NCI-H774 (cell line): ENCODE results near the gene CCNG1.
"Not testable (repeated sequence)": the region's sequence is repeated elsewhere in the genome, so short reads cannot be mapped to it uniquely, and the experiment has no call there.

Experiments used
- DNase-seq: peaks from one replicate; lab custom pipeline; 2025; lab: John Stamatoyannopoulos, UW

The CCNG1 gene

DNA sequence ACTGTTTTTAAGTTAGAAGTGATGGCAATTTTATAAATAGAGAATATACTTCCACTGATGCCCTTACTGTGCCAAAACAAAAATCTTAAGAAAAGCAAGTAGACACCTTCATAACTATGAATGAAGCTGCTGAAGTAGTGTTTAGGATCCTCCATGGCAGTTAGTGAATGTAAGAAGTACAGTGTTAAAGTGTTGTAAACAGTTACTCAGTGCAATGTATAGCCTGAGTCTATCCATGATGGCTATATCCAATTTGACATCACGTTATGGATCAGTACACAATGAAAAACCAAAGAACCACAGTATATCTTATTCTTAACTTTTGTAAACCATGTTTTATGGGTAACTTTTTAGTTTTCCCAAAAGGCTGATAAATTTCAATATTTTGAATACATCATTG is 7.1 kb downstream of the CCNG1 start:
- no peak for DNase-seq

DNA sequence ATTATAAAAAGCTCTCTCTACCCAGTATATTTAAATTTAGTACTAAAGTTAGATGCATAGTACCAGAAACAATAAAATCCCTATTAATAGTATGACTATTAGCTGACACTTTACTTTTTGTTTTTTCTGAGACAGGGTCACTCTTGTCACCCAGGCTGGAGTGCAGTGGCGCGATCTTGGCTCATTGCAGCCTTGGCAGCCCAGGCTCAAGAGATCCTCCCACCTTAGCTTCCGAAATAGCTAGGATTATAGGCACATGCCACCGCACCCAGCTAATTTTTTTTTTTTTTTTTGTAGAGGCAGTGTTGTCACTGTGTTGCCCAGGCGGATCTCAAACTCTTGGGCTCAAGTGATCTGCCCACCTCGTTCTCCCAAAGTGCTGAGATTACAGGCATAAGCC is 8.0 kb downstream of the CCNG1 start:
- DNase-seq: no peak

DNA sequence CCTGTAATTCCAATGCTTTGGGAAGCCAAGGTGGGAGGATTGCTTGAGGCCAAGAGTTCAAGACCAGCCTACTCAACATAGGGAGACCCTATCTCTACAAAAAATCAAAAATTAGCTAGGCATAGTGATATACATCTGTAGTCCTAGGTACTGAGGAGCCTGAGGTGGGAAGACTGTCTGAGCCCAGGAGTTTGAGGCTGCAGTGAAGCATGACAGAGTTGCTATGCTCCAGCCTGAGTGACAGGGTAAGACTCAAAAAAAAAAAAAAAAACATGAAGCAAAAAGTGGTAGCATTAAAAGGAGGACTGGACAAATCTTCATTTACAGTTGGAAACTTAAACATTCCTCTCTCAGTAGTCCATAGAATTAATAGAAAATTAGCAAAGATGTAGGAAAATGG is 9.8 kb downstream of the CCNG1 start:
- DNase-seq: no peak

DNA sequence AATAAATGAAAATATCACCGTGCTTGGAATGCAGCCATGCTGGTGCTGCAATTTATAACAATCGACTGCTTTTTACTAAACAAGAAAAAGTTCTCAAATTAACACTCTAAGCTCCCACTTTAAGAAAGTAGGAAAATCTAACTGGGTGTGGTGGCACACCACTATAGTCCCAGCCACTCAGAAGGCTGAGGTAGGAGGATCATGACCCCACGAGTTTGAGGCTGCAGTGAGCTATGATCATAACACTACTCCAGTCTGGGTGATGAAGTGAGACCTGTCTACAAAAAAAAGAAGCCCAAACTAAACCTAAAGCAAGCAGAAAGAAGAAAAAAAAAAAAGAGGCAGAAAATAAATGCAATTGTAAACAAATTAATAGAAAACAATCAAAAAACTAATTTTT is 10.5 kb downstream of the CCNG1 start:
- DNase-seq: no peak

DNA sequence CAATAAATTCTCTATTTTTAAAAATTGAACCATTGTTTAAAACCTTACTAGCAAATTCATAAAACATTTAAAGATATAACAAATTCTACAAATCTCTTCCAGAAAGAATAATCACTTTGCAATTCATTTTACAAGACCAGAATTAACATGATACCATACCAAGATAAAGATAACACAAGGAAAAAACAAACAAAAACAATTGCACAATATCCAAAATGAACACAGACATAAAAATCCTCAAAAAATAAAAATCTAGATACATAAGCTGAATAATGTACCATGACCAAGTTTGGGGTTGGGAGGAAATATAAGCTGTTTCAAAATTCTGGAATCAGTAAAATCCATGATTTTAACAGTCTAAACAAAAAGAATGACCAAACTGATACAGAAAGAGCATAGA is 11.1 kb downstream of the CCNG1 start:
- DNase-seq: no peak

DNA sequence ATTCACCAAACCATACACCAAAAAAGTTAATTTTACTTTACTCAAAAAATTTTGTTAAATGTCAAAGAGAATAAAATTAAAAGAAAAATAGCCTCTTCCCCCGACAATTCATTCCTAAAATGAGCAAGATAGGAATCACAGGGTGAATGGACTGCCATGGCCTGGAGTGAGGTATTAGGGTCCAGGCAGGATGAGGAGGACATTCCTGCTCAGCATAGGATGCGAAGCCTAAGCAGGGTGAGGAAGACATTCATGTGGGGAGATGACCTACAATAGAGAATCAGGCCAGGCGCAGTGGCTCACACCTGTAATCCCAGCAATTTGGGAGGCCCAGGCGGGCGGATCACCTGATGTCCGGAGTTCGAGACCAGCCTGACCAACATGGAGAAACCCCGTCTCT is 14.1 kb downstream of the CCNG1 start:
- DNase-seq: no peak

DNA sequence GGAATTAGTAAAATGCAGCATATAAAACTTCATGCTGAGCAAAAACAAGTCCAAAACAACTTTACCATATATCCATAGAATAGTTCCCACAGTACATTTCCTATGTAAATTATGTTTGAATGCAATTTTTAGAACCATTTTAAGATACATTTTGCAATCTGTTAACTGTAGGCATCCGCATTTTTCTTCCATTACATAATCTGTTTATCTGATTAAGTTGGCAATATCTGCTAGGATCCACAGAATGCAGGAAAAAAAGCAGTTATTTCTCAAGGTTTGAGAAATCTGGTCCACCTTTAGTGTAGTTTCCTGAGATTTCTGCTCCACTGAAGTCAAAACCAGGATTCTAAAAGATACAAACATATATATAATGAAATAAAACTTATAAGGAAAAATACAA is 16.3 kb downstream of the CCNG1 start:
- no peak for DNase-seq

DNA sequence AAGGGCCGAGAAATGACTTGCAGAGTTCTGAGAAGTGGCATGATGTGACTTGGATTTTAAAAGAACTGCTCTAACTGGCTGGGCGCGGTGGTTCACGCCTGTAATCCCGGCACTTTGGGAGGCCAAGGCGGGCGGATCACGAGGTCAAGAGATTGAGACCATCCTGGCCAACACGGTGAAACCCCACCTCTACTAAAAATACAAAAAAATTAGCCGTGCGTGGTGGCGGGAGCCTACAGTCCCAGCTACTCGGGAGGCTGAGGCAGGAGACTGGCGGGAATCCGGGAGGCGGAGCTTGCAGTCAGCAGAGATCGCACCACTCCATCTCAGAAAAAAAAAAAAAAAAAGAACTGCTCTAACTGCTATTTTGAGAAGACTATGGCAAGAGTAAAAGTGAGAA is 18.0 kb downstream of the CCNG1 start:
- DNase-seq: not testable (repeated sequence)

DNA sequence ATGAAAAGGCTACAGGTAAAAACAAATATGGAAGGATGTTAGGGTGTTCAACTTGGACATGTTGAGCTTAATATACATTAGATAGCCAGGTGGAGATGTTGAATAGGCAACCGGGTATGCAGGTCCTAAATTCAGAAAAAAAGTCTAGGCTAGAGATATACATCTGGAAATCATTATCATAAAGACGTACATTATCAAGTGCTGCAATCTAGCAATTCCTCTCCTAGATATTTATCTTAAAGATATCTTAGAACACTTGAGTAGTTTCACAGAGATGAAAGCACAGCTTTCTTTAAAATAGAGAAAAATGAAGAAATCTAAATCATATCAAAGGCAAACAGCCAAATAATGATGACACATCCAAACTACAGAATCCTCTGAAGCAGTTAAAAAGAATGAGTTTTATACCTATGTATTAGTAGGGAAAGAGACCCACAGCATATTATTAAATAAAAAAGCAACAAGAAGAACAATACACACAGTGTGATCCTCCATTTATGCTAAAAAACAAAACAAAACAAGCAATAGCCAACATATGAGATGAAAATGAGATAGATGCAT is 18.7 kb downstream of the CCNG1 start:
- DNase-seq: no peak

DNA sequence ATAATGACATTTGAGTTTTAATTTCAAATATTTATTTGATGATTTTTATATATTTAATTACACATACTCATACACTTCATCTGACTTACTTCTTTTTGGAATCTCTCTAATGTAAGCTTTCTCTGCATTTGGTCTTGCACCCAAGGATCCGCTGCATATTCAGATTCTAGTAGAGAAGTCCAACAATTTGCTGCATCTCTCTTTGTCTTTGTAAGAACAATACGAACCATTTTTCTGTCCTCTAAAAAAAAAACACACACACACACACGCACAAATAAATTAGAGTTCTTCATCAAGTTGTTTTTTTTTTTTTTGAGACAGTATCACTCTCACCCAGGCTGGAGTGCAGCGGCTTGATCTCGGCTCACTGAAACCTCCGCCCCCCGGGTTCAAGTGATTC is 19.4 kb downstream of the CCNG1 start:
- DNase-seq: no peak

DNA sequence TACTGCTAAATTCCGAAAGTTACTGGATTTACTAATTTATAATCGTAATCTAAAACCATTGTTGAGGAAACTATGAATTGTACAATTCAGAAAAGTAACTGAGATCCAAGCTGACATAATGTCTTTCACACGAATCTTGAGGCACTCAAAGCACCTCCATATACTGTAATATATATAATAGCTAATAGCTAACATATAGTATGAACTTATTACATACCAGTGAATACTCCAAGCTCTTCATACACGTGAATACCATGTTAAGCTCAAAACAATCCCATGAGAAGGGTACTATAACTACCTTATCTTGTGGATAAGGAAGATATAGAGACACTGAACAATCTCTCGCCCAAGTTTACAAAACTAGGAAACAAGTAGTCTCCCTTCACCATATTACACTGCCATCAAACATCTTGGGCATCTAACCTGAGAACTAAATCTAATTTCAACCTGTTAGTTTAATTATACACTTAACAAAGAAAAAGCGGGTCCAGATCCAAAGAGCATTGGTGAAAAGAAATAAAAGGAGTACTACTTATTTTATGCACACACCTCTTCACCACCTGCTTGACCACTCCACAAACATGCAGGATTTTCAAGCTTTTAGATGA is 21.5 kb downstream of the CCNG1 start:
- DNase-seq: no peak

DNA sequence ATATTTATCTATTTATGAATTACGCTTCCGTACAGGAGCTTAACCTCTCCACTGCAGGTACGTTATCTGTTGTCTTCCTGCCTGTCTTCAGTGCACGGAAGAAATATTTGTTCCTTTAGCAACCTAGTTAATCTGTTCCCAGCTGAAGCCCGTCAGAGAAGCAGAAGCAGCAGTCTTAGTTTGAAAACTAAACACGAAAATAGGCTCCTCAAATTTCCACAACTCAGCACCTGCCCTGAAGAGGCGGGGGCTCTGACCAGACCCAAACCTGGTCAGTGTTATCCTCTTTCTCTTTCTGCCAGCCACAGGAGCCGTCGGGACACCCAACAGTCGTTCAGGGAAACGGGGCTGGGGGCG is 22.0 kb downstream of the CCNG1 start:
- no peak for DNase-seq

DNA sequence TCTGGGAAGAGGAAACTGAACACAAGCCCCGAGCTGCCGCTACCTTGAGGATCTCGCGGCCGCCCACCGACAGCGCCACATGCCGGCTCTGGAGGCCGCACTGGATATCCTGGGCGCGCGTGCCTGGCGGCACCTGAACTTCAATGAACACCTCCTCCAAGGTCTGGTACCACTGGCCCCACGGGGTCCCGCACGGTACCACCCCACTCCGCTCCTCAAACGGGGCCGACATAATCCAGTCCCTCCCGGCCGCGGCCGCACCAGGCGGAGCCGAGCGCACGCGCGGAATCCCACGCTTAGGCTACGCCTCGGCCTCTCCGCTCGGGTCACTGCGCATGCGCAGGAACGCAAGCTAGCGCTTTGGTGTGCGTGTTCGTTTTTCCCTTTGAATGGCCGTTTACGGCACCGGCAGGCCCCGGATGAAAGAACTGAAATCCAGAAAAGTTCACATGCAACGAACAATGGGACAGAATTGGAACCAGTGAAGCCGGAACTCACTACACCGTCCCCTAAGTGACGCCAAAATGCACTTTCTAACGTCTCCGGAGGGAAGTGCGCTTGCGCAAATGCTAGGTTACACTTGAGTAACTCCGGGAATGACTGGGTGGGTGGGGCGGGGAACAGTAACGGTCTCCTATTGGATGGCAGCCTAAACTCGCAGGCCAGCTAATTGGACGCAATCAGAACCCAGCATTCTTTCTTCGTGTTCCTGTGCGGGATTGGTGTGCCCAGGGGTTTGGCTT is 22.6 kb downstream of the CCNG1 start, which contains the start of gene NUDCD2:
Gene NUDCD2, minus strand, starts transcription at position 284 of the 743 bp plus-strand sequence. Its CDS starts 52 bp downstream, at position 232.
- peak; percentile 97 for DNase-seq

DNA sequence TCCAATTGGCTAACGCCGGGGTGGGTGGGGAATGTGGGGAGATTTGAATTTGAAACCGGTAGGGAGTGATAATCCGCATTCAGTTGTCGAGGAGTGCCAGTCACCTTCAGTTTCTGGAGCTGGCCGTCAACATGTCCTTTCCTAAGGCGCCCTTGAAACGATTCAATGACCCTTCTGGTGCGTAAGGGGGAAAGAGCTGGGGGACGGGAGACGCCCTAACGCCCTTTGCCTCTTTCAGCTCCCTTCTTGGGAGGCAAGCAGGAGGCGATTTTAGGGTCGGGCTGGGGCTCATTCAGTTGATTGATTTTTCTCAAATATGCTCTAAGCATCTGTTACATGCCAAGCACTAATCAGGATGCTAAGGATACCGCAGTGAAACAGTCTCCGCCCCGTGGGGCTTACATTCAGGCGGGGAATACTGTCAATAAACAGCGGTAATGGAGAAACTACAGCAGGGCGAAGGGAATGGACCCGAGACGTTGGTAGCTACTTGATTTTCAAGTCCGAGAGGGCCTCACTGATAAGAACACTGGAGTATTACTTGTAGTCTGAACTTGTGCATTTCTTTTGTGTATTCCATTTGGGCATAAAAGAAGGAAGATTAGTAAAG is 23.3 kb downstream of the CCNG1 start, which contains the start of gene HMMR:
Gene HMMR, plus strand, starts transcription at position 71 of the 610 bp plus-strand sequence. Its CDS starts 61 bp downstream, at position 132.
- DNase-seq: no peak

DNA sequence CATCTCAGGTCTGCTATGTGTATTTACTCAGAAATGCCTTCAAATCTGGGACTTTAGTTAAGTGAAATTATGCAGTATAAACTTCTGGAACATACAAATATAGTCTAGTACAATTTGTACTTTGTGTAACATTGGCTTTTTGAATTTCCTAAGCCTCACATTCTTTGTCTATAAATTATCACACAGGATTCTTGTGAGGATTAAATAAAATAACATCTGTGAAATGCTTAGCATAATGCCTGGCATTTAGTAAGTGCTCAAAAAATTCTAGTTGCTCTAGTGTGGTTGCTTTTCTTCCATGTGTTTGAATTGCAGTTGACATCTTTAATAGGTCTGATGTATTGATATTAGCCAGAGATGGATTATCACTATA is 25.7 kb downstream of the CCNG1 start:
- DNase-seq: no peak

DNA sequence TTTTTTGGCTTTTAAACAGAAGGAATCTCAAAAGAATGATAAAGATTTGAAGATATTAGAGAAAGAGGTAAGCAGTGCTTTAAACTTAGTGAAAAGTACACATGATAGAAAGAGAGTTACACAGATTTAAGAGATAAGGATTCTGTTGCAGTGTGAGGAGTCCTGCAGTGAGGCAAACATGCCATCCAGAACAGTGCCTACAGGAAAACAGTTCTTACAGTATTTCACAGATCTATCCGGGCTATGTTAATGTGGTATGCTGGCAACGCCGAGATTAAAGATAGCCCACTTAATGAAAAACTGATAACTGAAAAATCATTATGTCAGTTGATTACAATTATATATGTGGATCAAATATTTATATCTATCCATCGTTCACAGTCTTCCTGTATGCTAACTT is 30.3 kb downstream of the CCNG1 start:
- DNase-seq: no peak

DNA sequence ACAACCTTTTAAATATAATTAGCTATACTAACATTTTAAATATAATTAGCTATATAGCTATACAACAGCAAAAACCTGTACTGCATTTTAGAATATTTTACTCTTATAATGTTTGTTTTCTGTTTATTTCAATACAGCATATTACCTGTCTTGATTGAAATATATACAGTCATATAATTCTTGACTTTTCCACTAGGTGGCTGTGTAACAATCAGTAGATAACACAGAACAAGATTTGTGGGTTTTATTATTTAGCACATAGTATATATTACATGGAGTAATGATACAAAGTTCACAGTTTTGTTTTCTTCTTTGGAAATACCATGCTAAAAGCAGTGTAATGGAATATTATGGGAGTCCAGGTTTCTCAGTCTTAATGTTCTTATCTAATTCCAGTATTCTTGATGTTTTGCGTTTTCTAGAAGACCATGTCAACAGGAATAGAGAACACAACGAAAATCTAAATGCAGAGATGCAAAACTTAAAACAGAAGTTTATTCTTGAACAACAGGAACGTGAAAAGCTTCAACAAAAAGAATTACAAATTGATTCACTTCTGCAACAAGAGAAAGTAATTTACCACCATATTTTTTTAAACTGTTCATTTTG is 36.3 kb downstream of the CCNG1 start:
- no peak for DNase-seq

DNA sequence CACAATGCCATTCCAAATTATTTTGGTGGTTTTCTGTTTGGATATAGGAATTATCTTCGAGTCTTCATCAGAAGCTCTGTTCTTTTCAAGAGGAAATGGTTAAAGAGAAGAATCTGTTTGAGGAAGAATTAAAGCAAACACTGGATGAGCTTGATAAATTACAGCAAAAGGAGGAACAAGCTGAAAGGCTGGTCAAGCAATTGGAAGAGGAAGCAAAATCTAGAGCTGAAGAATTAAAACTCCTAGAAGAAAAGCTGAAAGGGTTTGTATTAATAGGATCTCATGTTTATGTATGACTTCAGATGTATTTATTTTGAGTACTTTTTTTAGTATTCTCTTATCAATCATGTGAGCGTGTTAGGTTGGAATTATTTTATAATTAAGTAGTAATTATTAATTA is 38.0 kb downstream of the CCNG1 start:
- DNase-seq: no peak

DNA sequence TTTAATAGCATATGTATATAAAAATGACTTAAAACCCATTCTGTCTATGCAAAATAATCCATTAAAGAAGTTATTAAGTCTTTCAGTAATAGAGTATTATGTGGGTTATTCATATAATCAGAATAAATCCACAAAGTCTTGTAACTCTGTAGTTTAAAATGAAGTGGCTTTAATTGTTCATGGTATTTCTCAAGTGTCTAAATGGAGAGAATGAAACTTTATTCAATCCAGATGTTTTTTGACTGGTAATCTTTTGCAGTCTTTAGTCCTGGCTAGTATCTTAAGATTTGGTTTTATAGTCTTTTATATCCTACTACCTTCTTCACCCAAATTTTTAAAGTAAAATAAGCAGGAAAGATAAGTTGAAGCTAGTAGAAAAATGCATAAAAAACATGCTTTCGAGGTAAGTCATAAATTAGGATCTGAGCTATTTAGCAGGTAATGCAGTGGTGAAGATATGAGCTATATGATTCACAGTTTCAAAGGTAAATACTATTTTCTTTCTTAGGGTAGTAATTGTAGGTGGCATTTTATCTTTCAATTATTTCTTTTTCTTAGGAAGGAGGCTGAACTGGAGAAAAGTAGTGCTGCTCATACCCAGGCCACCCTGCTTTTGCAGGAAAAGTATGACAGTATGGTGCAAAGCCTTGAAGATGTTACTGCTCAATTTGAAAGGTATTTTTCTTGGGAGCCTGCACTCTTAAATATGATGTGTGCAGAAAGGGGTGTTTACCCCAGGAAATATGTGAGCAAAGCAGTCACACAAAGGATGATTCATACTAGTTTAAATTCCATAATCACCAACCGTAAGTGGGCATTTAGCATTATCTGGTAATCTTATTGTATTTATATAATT is 41.0 kb downstream of the CCNG1 start:
- DNase-seq: no peak

DNA sequence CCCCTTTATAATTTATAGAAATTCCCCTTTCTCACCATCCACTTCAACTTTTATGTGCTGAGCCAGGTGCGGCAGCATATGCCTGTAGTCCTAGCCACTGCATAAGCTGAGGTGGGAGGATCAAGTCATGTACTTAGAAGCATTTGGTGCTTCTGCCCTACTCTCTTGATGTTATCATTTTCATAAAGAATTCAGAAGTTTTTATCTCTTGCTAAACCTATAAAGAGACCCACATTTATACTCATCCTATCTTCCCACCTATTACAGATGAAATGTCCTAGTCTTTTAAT is 41.5 kb downstream of the CCNG1 start:
- no peak for DNase-seq

DNA sequence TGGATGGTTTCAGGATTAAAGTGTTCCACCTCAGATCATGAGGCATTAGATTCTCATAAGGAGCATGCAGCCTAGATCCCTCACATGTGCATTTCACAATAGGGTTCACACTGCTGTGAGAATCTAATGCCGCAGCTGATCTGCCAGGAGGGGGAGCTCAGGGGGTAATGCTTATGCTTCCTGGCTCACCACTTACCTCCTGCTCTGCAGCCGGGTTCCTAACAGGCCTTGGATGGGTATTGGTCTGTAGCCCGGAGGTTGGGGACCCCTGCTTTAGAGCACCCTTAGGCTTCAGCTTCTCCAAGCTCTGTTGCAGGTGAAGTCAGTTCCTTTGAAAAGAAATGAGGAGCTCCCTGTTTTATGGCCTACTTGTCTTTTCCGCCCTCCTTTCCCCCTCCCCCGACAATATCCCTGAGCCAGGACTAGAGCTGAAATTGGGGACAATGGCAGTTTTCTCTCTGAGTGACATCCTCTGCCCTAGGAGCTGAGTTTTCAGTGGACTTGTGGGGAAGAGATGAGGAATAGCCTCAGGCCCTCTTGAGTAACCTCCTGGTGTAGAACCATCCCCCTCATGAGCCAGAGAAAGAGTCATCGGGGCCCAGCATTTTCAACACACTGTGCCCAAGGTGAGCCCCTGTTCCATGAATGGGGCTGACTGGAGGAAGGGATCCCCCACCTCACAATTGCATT is 51.8 kb downstream of the CCNG1 start:
- DNase-seq: no peak

DNA sequence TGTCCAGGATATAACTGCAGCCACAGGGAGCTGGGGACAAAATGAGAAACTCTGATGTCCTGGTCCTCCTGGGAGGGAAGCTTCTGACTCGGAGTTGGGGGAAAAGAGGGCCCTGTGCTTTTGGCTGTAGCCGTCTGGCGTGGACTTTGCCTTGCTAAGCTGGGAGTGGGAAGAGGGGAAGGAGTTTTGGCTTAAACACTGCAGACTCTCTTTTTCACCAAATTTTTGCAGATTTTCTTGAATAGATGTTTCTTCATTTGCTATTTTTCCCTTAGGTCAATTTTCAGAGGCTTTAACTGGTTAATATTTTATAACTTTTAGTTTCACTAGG is 52.3 kb downstream of the CCNG1 start:
- DNase-seq: no peak
